Left ventricle myocardium superior (tissue), 1 donor: ENCODE results near the gene OR51A4. TPM values are rescaled to one million over a fixed set of nuclear protein-coding genes. Genes with fewer than 3 reads are reported as not detected.

Source experiments
- total RNA-seq: library from RNA; stranded (reverse); fragmentation: NEBNext Ultra II Directional; extraction: Animal tissue kit (Norgen Biotek cat#: 25700); gene quantifications from one replicate; pipeline ENCODE4 v1.2.1, GENCODE V29; 2021
- donor health status: DM: no; HTN: yes; CAD: no; lungs with severe emphysema.

Gene OR51A4
- total RNA-seq, 1 donor from 2014 or later, result not detected

Other genes starting within 250 kb of the OR51A4 start
- gene OR51E2, start 249.8 kb downstream of the OR51A4 start, total RNA-seq, result not detected
- gene MMP26, start 242.8 kb downstream of the OR51A4 start, total RNA-seq, result not detected
- gene OR51F1, start 177.7 kb downstream of the OR51A4 start, total RNA-seq, result not detected
- gene OR52R1, start 143.2 kb downstream of the OR51A4 start, total RNA-seq, result not detected
- not detected for gene OR51F2, start 126.3 kb downstream of the OR51A4 start, total RNA-seq
- gene OR51S1, start 98.4 kb downstream of the OR51A4 start, total RNA-seq, result not detected
- not detected for gene OR51T1, start 65.7 kb downstream of the OR51A4 start, total RNA-seq
- gene OR51A7, start 43.8 kb downstream of the OR51A4 start, total RNA-seq, result not detected
- not detected for gene OR51G2, start 28.3 kb downstream of the OR51A4 start, total RNA-seq
- gene OR51G1, start 23.3 kb downstream of the OR51A4 start, total RNA-seq, result not detected
- not detected for gene OR51A2, start 8.1 kb upstream of the OR51A4 start, total RNA-seq
- gene OR51L1, start 47.2 kb upstream of the OR51A4 start, total RNA-seq, result not detected
- gene OR52J3, start 98.9 kb upstream of the OR51A4 start, total RNA-seq, result not detected
- not detected for gene OR52E2, start 112.0 kb upstream of the OR51A4 start, total RNA-seq
- gene OR52E1, start 122.0 kb upstream of the OR51A4 start, total RNA-seq, result not detected
- gene OR52A5, start 190.8 kb upstream of the OR51A4 start, total RNA-seq, result not detected
- gene OR52A1, start 207.2 kb upstream of the OR51A4 start, total RNA-seq, result not detected